ENCODE measurements around the gene PREP.

PREP gene

DNA sequence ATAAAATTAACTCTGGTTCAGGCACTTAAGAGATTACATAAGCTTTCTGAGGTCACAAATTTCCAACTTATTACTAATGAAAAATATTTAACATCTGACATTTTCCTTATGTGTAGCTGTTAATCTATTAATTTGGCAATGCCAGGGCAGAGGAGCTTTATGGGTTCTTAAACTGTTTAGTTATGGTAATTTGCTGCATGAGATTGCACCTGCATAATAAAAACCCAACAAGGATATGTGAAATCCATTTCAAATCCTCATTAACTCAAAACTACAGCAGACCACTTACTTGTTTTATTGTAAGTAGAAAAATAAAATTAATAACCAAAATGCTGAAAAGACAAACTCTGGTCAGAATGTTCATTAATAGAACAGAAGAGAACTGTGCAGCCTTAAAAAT is 98.1 kb downstream of the PREP start:
- DNase-seq: no peak

DNA sequence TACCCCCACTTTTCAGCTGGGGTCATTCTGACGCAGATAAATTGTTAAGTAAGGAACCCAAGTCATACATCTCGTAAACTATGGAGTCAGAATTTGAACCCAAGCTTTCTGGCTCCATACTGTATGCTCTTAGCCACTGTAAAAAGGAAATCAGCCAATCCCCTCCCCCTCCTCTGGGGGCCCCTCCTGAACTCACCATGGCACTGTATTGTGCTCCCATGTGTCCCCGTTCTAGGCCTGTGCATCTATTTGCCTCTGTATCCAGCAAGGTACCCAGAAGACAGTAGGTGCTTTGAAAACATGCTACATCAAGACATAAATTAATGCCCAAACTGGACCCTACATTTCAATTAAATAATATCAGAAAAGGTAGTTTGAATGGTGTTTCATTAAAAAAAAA is 98.5 kb downstream of the PREP start:
- DNase-seq: no peak

DNA sequence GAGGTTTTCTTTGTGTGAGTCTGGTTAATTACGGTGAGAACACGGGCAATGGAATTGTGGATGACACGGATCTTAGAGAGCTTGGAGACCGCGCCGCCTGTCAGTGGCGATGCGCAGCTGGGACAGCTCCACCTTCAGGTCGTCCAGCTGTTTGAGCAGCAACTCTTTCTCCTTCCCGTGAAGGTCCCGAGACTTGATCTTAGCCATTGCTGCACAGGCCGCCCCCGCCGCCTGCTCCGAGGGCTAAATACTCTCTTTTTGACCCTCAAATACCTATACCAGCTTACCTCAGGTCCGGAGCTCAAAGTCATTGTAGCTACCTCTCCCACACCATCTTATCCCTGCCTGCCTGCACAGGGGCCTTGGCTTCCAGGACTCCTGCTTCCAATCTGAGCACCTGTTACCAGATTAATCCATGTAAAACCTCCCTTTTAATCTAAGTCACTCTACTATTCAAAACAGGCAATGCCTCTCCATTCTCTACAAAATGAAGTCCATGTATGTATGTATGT is 100.2 kb downstream of the PREP start:
- DNase-seq: no peak

DNA sequence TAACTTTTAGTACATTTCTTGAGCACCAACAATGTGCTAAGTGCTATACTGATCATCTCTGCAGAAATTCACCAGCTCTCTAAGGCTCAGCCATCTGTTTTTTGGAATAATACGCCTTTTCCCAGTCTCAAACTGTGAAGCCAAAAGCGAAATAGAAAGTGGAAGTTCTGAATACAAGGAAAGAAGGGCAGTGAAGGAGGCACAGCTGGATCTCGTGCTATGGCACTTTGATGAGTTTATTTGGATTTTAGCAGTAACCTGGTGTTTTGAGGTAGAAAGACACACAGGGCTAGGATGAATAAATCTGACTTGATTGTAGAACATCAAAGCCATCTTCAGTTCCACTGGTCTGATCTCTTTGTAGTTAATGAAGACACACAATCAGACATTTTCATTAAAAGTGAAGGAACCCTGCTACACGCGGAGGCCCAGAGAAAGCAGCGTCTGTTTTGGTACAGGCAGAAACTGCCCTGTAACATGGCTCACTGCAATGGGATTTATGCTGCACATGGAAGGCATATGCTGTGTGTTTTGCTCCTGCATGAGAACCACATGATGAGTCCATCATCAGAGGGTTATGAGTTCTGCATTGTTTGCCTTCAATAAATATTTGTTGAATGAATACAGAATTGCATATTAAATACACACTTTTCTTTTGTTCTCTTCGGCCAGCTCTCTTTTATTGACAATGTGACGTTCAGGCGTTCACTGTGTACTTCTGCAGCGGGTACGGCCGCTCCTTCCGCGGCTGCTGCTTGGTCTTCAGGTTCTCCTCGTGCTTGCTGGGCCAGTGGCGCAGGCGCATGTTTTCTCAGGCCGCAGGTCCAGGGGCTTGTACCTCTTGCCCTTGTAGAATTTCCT is 100.9 kb downstream of the PREP start:
- no peak for DNase-seq

DNA sequence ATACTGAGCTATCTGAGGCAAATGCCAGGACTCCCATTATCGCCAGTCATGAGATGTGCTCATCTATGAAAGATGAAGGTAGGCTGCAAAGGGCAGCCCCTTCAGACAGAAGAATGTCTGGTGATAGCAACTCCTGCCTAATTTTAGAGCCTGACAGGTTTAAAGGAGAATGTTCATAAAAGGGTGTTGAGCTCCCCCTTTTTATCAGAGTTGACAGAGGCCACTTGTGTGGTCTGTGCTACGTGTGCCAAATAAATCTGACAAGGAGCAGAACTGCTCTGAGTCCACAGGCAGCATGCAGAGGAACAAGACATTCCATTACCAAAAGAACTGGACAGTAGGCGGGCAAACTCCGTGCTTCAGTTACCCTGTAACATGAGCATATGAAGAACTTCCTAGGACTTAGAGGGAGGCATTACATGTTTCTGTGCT is 101.8 kb downstream of the PREP start:
- no peak for DNase-seq

DNA sequence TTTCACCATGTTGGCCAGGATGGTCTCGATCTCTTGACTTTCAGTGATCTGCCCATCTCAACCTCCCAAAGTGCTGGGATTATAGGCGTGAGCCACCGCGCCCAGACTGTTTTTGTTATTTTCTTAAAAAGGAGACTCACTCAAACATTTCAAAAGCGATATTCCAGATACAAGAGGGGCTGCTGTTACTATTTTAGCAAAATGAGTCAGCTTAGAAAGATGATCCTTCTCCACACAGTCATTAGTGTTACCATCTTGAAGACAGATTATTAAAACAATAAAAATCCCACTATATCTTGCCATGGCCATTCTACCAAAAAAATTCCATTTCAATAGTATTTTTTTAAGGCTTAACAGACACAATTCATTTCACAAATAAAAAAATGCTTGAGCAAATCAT is 102.8 kb downstream of the PREP start:
- DNase-seq: no peak

DNA sequence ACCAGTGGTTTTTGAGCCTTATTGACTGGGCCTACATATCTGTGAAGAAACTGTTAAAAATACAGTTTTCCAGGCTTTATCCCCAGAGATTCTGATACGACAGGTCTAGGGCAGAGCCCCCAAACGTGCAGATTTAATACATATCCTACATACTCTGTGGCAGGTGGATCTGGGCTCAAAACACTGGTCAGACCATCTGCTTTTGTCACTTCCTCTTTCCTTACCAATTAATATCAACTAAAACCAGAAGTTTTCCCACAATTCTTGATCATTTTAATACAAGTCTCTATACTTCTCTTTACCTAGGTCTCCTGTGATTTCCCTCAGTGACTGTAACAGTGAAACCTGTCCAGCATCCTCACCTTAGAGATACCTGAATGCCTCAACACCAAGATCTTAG is 108.8 kb downstream of the PREP start:
- no peak for DNase-seq

DNA sequence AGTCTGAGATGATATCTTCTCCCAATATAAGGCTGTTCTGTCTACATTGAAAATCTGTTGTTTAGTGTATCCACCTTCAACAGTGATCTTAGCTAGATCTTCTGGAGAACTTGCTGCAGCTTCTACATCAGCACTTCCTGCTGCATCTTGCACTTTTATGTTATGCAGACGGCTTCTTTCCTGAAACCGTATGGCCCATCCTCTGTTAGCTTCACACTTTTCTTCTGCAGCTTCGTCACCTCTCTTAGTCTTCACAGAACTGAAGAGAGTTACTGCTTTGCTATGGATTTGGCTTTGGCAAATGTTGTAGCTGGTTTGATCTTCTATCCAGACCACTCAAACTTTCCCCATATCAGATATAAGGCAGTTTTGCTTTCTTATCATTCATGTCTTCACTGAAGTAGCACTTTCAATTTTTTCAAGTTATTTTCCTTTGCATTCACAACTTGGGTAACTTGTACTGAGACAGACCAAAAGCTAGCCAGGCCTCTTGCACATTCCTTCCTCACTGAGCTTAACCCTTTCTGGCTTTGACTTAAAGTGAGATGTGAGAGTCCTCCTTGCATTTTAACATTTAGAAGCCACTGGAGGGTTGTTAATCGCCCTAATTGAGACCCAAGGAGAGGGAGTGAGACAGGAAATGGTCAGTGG is 110.1 kb downstream of the PREP start:
- no peak for DNase-seq

DNA sequence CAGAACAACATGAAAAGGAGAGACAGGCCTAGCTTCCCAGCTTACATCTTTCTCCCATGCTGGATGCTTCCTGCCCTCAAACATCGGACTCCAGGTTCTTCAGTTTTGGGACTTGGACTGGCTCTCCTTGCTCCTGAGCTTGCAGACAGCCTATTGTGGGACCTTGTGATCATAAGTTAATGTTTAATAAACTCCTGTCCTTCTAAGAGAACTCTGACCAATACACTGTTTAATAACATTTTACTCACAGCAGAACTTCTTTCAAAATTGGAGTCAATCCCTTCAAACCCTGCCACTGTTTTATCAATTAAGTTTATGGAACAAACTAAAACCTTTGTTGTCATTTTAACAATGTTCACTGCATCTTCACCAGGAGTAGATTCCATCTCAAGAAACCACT is 111.4 kb downstream of the PREP start:
- no peak for DNase-seq

DNA sequence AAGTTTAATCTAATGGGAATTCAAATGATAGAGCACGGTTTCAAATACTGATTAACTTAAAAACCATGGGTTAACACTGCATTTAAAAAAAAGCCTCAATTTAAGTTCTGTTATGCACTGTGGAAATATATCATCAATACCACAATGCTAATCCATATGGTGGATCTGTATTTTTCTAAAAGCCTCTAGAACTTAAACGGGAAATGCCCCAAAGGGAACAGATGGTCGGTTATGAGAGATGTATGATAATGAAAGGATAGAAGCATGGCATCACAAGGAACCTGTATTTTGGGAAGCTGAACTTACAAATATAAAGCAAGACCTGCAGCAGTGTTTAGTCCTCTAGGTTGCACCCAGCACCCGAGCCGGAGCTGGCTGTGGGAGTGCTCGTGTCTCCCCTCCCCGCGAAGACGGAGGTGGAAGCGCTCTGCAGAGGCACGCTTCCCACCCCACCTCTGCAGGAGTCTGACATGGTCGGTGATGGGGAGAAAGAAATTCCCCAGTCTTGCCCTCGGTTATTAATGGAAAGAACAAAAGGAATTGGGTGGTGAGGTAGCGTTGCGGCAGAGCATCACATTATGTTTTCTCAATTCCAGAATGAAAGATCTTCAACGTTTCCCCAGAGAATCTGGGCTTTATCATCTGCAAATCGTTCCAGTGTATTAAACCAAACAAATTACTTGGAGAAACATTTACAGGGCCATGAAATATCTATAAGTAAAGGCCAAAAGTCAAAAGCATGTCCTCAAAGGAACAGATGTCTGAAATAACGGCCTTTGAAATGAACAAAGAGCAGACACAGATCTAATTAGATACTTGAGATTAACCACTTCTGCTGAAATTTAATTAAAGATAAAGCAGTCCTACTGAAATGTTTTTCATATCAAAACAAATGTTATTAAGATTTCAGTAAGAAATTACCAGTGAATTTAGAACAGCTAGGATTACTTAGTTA is 120.0 kb downstream of the PREP start:
- DNase-seq: no peak

DNA sequence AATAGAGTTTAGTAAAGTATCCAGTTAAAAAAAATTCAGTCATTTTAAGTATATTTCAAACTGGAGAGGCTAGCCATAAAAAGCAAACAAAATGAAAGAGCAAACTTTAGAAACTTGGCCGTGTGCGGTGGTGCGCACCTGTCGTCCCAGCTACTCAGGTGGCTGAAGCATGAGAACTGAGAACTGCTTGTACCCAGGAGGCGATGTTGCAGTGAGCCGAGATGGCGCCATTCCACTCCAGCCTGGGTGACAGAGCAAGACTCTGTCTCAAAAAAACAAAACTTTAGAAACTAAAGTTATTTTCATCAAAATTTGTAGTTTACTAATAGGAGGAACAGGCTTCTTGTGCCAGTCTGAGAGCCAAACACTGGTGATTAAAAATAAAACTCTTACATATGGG is 122.8 kb downstream of the PREP start:
- no peak for DNase-seq

DNA sequence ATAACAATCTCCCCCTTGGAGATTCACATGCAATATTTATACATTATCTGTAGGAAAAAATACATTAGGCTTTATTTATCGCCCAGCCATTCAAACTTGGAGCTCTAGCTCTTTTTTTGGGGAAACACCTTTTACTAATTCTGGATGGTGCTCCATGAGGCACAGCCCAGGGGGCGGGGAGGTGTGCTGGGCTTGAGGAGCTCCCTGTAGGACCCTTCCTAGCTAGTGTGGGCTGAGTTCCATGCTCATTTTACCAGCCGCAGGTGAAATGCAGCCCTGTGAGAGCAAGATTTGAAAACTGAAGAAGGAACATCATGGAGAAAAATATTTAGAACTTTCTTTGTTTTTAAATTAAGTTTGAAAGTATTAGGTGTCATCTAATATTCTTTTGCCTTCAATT is 123.4 kb downstream of the PREP start:
- no peak for DNase-seq

DNA sequence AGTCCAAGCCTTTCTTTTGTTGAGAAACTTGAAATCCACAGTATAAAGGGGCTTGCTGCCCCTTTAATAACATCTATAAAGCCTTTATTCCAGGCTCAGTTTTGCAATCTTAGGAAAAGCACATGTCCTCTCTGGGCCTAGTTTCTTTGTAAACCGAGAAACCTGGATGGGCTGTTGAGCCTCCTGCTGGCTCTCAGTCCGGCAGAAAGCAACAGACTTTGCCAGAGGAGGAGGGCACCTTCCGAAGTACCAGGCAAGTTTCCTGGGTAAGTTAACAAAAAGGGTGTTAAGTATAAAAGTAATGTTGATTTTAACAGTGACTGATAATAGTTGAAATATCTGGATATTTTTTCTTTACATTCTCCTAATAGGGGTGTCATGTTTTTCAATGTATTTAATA is 124.1 kb downstream of the PREP start:
- no peak for DNase-seq

DNA sequence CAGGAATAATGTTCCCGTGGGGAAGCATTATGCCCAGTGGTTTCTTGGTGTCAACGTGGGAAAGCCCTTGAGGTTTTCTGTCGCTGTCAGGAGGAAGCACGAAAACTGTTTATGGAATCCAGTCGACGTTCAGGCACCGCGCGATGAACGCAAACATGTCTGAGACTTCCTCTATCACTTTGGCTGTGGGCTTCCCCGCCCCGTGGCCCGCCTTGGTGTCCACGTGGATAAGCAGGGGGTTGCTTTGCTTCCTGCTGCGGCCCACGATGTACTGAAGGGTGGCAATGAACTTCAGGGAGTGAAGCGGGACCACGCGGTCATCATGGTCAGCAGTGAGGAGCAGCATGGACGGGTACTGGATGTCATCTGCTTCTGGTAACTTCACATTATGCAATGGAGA is 124.8 kb downstream of the PREP start:
- no peak for DNase-seq

DNA sequence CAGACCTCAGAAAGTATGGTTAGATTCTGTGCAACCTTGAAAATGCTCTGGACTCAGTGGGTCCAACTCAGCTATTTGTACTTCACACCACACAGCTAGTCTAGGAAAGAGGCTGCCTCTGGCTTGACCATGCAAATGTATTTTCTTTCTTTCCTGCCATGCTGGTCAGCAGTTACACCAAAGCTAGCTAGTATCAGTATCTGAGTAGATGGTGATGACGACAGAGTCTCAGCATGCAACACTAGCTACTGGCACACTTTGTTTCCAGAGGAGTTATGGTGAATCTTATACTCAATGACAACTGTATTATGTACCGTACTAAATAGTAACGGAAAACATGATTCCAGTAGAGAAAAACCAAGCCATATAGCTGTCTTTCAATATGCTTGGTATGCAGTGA is 126.5 kb downstream of the PREP start:
- DNase-seq: no peak

DNA sequence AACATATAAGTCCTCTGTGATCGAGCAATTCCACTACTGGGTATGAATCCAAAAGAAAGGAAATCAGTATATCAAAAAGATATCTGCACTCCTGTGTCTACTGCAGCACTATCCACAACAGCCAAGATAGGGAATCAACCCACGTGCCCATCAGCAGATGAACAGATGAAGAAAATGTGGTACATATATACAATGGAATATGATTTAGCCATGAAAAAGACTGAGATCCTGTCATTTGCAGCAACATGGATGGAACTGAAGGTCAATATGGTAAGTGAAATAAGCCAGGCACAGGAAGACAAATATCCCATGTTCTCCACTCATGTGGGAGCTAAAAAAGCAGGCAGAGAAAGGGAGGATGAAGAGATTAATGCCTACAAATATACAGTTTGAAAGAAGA is 127.3 kb downstream of the PREP start:
- DNase-seq: no peak

DNA sequence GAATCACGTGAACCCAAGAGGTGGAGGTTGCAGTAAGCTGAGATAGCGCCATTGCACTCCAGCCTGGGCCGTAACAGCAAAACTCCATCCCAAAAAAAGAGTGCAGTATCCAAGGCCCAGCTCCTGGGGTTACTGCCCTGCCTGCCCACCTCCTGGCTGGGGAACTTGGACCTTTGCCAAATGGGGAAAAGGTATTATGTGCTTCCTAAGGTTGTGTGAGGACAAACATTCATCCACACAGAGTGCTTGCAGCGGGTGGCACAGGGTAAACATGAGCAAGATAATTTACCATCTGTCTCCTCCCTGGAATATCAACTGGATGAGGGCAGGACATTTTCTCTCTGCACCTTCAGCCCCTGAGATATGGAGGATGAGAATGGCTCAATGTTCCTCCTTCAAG is 128.2 kb downstream of the PREP start:
- no peak for DNase-seq

DNA sequence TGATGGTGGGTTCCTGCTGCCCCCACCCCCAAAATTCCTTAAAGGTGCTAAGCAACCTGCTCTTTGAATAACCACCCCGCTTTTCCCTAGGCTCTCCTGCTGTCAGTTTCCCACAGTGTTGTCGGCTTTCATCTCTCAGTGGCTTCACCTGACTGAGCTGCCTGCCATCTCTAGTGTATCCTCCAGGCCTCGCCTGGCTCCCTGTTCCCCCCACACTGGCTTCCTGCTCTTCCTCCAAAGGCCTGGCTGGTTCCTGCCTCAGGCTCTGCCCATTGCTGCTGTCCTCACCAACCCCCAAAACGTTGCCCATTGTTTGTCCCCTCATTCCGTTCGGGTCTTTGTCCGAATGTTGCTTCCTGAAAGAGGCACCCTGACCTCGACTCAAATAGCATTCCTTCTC is 129.3 kb downstream of the PREP start:
- DNase-seq: no peak

DNA sequence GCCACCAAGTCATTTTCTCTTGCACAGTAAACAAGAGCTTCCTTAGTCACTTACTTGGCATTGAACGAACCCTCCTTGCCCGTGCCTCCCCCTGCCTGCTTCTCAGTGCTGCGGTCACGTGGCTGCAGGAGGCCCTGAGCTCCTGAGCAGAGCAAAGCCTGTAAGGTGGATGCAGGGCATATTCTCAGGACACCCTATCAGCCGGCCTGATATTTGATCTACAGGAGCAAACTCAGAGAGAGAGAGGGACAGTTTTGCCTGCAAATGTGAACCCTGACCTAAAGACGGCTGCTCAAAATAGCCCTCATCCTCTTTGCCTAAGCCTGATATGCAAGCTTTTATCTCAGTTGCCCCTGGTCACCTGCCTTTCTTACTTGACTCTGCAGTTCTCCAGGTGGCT is 130.1 kb downstream of the PREP start:
- DNase-seq: no peak

DNA sequence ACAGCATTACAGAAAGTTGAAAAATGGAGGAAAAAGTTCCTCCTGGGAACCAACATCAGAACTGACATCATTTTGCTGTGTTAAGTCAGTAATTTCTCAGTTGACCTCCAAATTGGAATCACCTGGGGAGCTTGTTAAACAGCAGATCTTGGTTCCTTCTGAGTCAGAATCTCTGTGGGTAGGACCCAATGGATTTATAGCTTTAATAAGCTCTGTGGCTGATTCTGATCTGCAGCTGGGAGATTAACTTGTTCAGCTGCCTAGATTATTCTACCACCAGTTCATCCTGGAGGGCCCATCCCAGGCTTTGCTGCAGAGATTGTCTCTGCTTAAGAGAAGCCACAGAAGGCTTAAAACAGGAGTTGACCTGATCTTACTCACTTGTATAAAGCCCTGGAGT is 132.4 kb downstream of the PREP start:
- DNase-seq: no peak

DNA sequence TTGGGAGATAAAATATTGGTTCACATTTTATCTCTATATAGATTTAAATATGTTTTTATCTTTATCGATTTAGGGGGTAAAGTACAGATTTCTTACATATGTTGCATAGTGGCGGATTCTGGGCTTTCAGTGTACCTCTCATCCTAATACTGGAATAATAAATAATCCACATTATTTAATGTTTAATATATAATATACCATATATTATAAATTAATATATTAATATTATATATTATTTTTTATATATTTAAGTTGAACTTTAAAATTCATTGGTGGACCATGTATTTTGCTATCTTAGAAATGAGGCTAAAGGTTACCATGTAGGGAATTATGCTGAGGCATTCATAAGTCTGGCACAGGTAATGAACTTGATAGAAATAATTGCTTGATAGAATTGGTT is 133.5 kb downstream of the PREP start:
- DNase-seq: no peak

DNA sequence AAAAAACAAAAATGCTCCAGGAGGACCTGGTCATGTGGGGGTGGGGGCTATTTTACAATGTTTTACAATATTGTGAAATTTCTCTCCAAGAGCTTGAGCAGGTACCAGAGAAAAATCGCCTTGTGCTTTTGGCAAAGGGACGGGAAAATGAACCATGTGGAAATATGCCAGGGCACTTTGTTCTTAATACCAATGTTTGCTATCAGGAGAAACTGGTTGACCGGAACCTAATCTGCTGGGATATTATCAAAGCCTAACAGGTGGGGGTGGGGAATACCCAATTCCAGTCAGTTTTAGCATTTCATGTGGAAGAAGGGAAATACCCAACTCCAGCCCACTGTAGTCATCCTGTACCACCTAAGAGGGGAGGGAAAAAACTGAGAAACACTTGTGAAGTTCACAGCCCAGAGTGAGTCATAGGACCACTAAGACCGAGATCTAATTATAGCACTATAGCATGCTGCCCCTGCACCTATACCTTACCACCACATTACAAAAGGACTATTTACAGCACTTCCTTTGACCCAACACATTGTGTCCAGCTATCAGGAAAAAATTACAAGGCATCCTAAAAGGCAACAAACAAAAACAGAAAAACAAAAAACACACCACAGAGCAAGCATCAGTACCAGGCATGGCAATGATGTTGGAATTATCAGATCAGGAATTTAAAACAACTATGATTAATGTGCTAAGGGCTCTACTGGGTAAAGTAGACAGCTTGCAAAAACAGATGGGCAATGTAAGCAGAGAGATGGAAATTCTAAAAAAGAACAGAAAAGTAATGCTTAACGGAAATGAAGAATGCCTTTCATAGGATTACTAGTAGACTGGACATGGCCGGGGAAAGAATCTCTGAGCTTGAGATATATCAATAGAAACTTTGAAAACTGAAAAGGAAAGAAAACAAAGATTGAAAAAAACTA is 138.9 kb downstream of the PREP start:
- DNase-seq: no peak
